Osteoblast (primary cell): Measurements from ENCODE around the gene ZNF439. TPM values are rescaled to one million over a fixed set of nuclear protein-coding genes. Genes with fewer than 3 reads are reported as not detected.
"Not testable (repeated sequence)": the region's sequence is repeated elsewhere in the genome, so short reads cannot be mapped to it uniquely, and the experiment has no call there.

ENCODE experiments used
- DNase-seq: peaks from one replicate; pipeline ENCODE4 v3.0.0; 2011; ENCODE audit warnings: low spot score, mixed read lengths; ENCODE audit not compliant: insufficient read length; ENCODE audit errors: missing footprints
- H2AFZ ChIP-seq: 2 replicates; pipeline ENCODE4 v1.6.0; 2011; ENCODE audit warnings: mild to moderate bottlenecking, low read length
- H3K27ac ChIP-seq: 2 replicates; pipeline ENCODE4 v1.5.1; 2011; ENCODE audit warnings: mild to moderate bottlenecking, low read depth, low read length, moderate library complexity
- H3K27me3 ChIP-seq: 2 replicates; pipeline ENCODE4 v1.6.0; 2012; ENCODE audit warnings: mild to moderate bottlenecking, control low read depth, inconsistent platforms, low read length, moderate library complexity; ENCODE audit not compliant: insufficient read depth
- H3K36me3 ChIP-seq: 2 replicates; pipeline ENCODE4 v1.5.1; 2011; ENCODE audit warnings: mild to moderate bottlenecking, low read length, control low read depth, moderate library complexity; ENCODE audit not compliant: insufficient read depth
- H3K4me1 ChIP-seq: 2 replicates; pipeline ENCODE4 v1.5.1; 2011; ENCODE audit warnings: mild to moderate bottlenecking, low read length, control low read depth, moderate library complexity; ENCODE audit not compliant: insufficient read depth
- H3K4me2 ChIP-seq: 2 replicates; pipeline ENCODE4 v1.6.0; 2011; ENCODE audit warnings: mild to moderate bottlenecking, low read length; ENCODE audit not compliant: insufficient read depth
- H3K4me3 ChIP-seq: fragments of 200-600 bp; sonication (generic); 3 replicates; pipeline ENCODE4 v1.5.1; 2012; ENCODE audit warnings: mild to moderate bottlenecking, low read length, inconsistent platforms; ENCODE audit not compliant: insufficient read depth
- H3K79me2 ChIP-seq: 2 replicates; pipeline ENCODE4 v1.6.0; 2012; ENCODE audit warnings: mild to moderate bottlenecking, low read length, control low read depth, inconsistent platforms; ENCODE audit not compliant: insufficient read depth
- H3K9me3 ChIP-seq: 2 replicates; pipeline ENCODE4 v1.5.1; 2011; ENCODE audit warnings: low read depth, low read length, control low read depth
- H4K20me1 ChIP-seq: 2 replicates; pipeline ENCODE4 v1.6.0; 2012; ENCODE audit warnings: mild to moderate bottlenecking, low read length, control low read depth; ENCODE audit not compliant: insufficient read depth
- total RNA-seq: library from RNA; depleted of rRNA; stranded (reverse); fragments of >200 nt; gene quantifications from 2 replicates; pipeline ENCODE4 v1.2.3, GENCODE V29; 2012
- TF ChIP-seq, protein P1 (sequence below): IDR thresholded peaks from 2 replicates; pipeline ENCODE4 v1.5.1; 2011; ENCODE audit warnings: mild to moderate bottlenecking, low read depth, low read length, moderate library complexity; ENCODE audit errors: extremely low read depth

Gene ZNF439
- total RNA-seq, 1 donor = 8.7 TPM

GRCh38 chr19:11848200-11848593 lies 329 bp upstream of the ZNF439 start:
- peak overlapping the region; percentile 94 for H2AFZ ChIP-seq
- H3K4me3 ChIP-seq = peak overlapping the region; percentile 80

GRCh38 chr19:11850289-11850688 lies 1.8 kb downstream of the ZNF439 start:
- not testable (repeated sequence) for H3K36me3 ChIP-seq, H3K27me3 ChIP-seq, H3K4me3 ChIP-seq, H3K79me2 ChIP-seq, H3K4me2 ChIP-seq, H2AFZ ChIP-seq, H3K27ac ChIP-seq, H3K9me3 ChIP-seq, H4K20me1 ChIP-seq, H3K4me1 ChIP-seq, DNase-seq

More at GRCh38 chr19:11848200-11848593, 329 bp upstream of the ZNF439 start:
- no peak for DNase-seq
- Histone ChIP-seq H3K27ac (no peak overlapping the region), H3K27me3 (no peaks in the 10 kb centered on the region), H3K4me2 (peak overlapping the region; percentile 83), H3K79me2 (no peaks in the 10 kb centered on the region), H3K36me3 (no peaks in the 10 kb centered on the region), H4K20me1 (no peaks in the 10 kb centered on the region), H3K9me3 (no peaks in the 10 kb centered on the region), H3K4me1 (no peaks in the 10 kb centered on the region)
- TF ChIP-seq, protein P1, sequence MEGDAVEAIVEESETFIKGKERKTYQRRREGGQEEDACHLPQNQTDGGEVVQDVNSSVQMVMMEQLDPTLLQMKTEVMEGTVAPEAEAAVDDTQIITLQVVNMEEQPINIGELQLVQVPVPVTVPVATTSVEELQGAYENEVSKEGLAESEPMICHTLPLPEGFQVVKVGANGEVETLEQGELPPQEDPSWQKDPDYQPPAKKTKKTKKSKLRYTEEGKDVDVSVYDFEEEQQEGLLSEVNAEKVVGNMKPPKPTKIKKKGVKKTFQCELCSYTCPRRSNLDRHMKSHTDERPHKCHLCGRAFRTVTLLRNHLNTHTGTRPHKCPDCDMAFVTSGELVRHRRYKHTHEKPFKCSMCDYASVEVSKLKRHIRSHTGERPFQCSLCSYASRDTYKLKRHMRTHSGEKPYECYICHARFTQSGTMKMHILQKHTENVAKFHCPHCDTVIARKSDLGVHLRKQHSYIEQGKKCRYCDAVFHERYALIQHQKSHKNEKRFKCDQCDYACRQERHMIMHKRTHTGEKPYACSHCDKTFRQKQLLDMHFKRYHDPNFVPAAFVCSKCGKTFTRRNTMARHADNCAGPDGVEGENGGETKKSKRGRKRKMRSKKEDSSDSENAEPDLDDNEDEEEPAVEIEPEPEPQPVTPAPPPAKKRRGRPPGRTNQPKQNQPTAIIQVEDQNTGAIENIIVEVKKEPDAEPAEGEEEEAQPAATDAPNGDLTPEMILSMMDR = no peak

DNA sequence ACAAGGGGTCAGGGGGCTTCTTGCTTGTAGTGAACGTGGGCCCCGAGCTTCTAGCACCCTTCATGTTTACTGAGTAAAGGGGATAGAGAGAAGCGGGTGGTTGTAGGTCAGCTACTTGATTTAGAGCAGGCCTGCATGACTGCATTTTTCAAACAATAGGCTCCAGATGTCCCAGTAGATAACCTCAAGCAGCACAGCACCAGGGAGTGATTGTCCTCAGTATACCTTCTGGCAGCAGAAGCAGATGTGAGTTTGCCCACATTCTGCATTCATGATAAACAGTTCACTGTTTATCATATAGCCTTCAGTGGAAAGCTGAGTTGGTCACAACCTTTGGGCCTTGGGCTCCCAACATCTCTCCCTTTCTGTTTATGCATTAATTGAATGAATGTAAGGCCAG lies 4.8 kb downstream of the ZNF439 start:
- Histone ChIP-seq H3K36me3 (no peaks in the 10 kb centered on the region), H3K79me2 (no peaks in the 10 kb centered on the region), H3K27me3 (no peaks in the 10 kb centered on the region), H4K20me1 (no peaks in the 10 kb centered on the region), H3K4me1 (no peaks in the 10 kb centered on the region), H3K4me3 (no peak overlapping the region), H2AFZ (no peak overlapping the region), H3K4me2 (no peak overlapping the region), H3K27ac (no peak overlapping the region), H3K9me3 (no peaks in the 10 kb centered on the region)
- no peak for DNase-seq
- TF ChIP-seq, protein P1 = no peak

DNA sequence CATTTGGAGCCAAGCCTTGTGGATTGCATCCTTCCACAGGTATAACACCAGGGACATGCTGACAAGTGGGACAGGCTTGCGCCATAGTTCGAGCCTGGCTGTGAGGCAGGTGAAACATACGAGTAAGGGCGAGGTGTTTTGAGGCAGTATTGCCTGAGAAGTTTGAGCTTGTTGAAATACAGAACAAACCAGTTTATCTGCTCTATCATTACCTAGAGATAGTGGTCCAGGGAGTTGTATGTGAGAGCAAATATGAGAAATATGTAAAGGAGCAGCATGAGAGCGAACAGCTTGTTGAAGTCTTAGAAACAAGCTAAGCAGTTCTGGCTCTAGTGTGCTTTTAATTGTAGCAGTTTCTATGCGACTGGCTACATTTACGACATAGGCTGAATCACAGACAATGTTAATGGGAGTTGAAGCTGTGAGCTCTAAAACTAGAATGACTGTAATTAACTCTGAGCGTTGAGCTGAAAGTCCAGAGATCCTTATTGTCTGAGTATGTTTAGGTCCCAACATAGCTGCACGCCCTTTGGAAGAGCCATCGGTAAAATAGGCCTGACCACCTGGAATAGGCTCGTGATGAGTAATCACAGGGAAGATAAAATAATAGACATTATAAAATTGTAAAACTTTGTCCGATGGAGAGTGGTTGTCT lies 8.2 kb downstream of the ZNF439 start:
- no peak overlapping the region for H3K4me3 ChIP-seq
- H3K4me2 ChIP-seq = no peak overlapping the region
- H3K27me3 ChIP-seq = no peaks in the 10 kb centered on the region
- no peak for DNase-seq
- H4K20me1 ChIP-seq = no peaks in the 10 kb centered on the region
- no peaks in the 10 kb centered on the region for H3K4me1 ChIP-seq
- no peaks in the 10 kb centered on the region for H3K79me2 ChIP-seq
- peaks cover 2% of the 10 kb centered on the region for H3K9me3 ChIP-seq
- TF ChIP-seq, protein P1 = no peak
- no peaks in the 10 kb centered on the region for H3K36me3 ChIP-seq
- H3K27ac ChIP-seq = no peak overlapping the region
- H2AFZ ChIP-seq = no peak overlapping the region
